NCI-H1092 treated with DMSO at 0.1 percent for 48 hours (cell line): Measurements from ENCODE around the gene SH2D4B.
"Not testable (repeated sequence)": the region's sequence is repeated elsewhere in the genome, so short reads cannot be mapped to it uniquely, and the experiment has no call there.

Experiments used
- DNase-seq: peaks from one replicate; lab custom pipeline; 2025; lab: John Stamatoyannopoulos, UW

Gene SH2D4B

GRCh38 chr10:80524190-80524909 is 13.4 kb upstream of the SH2D4B start:
- no peak for DNase-seq

GRCh38 chr10:80526218-80526617 is 11.5 kb upstream of the SH2D4B start:
- DNase-seq: no peak

- no peak for DNase-seq
Observed at GRCh38 chr10:80526742-80527141, 11.0 kb upstream of the SH2D4B start.

- DNase-seq: no peak
Observed at GRCh38 chr10:80528185-80528700, 9.5 kb upstream of the SH2D4B start.

- DNase-seq: no peak
Observed at GRCh38 chr10:80528901-80529300, 8.8 kb upstream of the SH2D4B start.

GRCh38 chr10:80529604-80530003 is 8.1 kb upstream of the SH2D4B start:
- DNase-seq: no peak

GRCh38 chr10:80530251-80530650 is 7.5 kb upstream of the SH2D4B start:
- no peak for DNase-seq

GRCh38 chr10:80530816-80531215 is 6.9 kb upstream of the SH2D4B start:
- DNase-seq: no peak

GRCh38 chr10:80532571-80532970 is 5.1 kb upstream of the SH2D4B start:
- no peak for DNase-seq

GRCh38 chr10:80534059-80534458 is 3.6 kb upstream of the SH2D4B start:
- not testable (repeated sequence) for DNase-seq

GRCh38 chr10:80534646-80535045 is 3.1 kb upstream of the SH2D4B start:
- DNase-seq: not testable (repeated sequence)

GRCh38 chr10:80535671-80536360 is 1.9 kb upstream of the SH2D4B start:
- peak; percentile 55 for DNase-seq

GRCh38 chr10:80536361-80536835 is 1.3 kb upstream of the SH2D4B start:
- no peak for DNase-seq

GRCh38 chr10:80537086-80537735 is 491 bp upstream of the SH2D4B start:
- no peak for DNase-seq

- no peak for DNase-seq
Observed at GRCh38 chr10:80538481-80539185, 931 bp downstream of the SH2D4B start.

GRCh38 chr10:80539421-80540031 is 1.8 kb downstream of the SH2D4B start:
- DNase-seq: no peak

- no peak for DNase-seq
Observed at GRCh38 chr10:80540136-80540535, 2.4 kb downstream of the SH2D4B start.

GRCh38 chr10:80540618-80540980 is 2.9 kb downstream of the SH2D4B start:
- no peak for DNase-seq

GRCh38 chr10:80540981-80541750 is 3.5 kb downstream of the SH2D4B start:
- DNase-seq: peak; percentile 1

GRCh38 chr10:80542053-80542452 is 4.4 kb downstream of the SH2D4B start:
- DNase-seq: no peak
